GM10266 (cell line): ENCODE measurements around the gene LEF1.

Source experiments
- DNase-seq: peaks from one replicate; pipeline ENCODE4 v3.0.0; 2012; ENCODE audit errors: extremely low spot score
- TF ChIP-seq, protein P1 (sequence below): IDR thresholded peaks from 2 replicates; pipeline ENCODE4 v1.5.1; 2012; ENCODE audit warnings: mild to moderate bottlenecking, low read depth; ENCODE audit not compliant: control insufficient read depth, insufficient read depth; ENCODE audit errors: missing control alignments

LEF1 gene

DNA sequence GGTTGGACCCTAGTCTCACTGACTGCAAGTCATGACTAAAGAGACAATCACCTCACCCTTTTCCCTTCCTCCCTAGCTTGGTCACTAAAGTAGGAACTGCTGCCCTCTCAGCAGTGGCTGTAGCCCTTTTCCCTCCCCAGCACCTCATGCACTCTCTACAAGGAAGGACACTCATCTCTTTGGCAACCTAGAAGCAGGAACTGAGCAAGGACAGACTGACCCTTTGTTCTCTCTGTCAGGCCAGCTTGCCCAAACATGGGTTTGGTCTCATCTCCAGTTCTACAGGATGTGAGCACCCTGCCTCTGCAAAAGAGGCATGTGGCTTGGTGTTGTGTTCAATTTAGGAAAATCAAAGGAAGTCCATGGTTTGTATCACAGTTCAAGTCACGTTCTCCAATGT lies 15.8 kb downstream of the LEF1 start:
- TF ChIP-seq, protein P1, sequence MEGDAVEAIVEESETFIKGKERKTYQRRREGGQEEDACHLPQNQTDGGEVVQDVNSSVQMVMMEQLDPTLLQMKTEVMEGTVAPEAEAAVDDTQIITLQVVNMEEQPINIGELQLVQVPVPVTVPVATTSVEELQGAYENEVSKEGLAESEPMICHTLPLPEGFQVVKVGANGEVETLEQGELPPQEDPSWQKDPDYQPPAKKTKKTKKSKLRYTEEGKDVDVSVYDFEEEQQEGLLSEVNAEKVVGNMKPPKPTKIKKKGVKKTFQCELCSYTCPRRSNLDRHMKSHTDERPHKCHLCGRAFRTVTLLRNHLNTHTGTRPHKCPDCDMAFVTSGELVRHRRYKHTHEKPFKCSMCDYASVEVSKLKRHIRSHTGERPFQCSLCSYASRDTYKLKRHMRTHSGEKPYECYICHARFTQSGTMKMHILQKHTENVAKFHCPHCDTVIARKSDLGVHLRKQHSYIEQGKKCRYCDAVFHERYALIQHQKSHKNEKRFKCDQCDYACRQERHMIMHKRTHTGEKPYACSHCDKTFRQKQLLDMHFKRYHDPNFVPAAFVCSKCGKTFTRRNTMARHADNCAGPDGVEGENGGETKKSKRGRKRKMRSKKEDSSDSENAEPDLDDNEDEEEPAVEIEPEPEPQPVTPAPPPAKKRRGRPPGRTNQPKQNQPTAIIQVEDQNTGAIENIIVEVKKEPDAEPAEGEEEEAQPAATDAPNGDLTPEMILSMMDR = no peak
- no peak for DNase-seq

- TF ChIP-seq, protein P1 = no peak
- no peak for DNase-seq
These were observed 18.9 kb downstream of the LEF1 start for GRCh38 chr4:108149588-108150380.

DNA sequence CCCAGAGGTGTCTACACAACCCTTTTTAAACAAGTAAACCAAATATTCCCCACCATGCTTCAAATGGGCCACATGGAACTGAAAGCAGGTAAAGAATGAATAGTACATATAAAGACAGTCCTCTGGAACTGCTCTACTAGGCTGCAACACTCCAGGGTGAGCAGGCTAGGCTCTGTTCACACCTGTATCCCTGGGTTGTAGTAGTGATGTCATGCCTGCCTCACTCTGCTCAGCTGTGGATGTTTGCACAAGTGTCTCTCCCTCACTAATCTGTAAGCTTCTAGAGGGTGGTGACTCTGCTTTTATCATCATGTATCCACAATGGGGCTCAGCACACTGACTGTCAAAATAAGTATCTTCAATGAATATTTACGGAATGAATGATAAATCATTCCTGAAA lies 20.4 kb downstream of the LEF1 start:
- TF ChIP-seq, protein P1 = no peak
- DNase-seq = no peak

DNA sequence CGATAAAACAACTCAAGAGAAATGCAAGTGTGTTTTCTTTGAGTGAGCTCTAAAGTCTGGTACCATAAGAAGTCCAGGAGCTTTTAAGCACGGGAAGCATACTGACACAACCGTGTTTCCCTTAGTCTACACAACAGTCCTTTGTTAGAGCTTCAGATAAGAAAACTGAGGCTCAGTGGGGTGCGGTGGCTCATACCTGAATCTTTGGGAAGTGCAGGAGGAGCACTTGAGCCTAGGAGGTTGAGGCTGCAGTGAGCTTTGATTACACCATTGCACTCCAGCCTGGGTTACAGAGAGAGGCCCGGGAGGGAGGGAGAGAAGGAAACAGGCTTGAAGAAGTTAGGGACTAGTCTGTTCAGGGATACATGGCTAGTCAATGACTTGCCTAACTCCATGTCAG lies 21.9 kb downstream of the LEF1 start:
- no peak for DNase-seq
- TF ChIP-seq, protein P1 = no peak

GRCh38 chr4:108146336-108146735 lies 22.4 kb downstream of the LEF1 start:
- DNase-seq = no peak
- TF ChIP-seq, protein P1 = no peak

DNA sequence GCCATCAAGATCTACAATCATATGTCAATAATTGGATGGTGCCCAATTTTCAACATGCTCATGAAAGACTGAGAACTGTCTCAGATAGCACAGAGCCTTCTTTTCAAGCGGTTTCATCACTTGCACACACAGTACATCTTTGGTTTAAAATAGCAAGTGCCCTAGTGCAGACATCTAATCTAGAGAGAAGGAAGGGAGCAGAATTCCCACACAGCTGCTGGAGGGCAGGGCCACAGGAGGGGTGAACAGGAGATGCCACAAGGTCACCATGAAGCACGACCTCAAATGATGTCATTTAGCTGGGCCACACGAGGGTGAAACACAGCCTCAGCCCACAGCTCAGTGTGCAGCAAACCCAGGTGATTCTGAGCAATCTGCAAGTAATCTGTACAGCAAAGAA lies 24.3 kb downstream of the LEF1 start:
- TF ChIP-seq, protein P1 = no peak
- DNase-seq = no peak

DNA sequence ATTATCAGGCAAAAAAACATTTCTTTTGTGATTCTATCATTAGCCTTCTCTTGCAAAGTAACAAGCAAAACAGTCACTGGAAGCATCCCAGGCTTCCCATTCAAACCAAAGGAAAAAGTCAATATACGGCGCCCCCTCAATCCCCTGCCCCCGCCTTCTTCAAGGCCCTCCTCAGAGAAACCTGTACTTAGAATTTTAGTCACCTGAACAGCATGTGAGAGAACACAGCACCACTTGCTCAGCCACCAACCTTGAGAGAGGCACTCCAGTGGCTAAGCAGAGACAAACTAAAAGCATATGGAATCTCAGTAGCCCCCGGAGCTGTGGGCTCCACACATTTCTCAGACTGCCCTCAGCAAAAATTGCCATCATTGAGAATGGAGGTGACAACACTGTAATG lies 25.2 kb downstream of the LEF1 start:
- TF ChIP-seq, protein P1 = no peak

More for the DNA sequence above, 25.2 kb downstream of the LEF1 start:
- DNase-seq = no peak
